ENCODE data around the gene MACF1. TPM values are rescaled to one million over a fixed set of nuclear protein-coding genes. Genes with fewer than 3 reads are reported as not detected.
"Not testable (repeated sequence)": the region's sequence is repeated elsewhere in the genome, so short reads cannot be mapped to it uniquely, and the experiment has no call there.

Gene MACF1
- total RNA-seq, 6 donors from 2014 or later = 359 to 1,160 (median 531) TPM

- no peak for ATAC-seq (ENCODE audit: low FRiP score in 2 of 2)
- H3K36me3 ChIP-seq = no peaks in the 10 kb centered on the region
- H3K4me1 ChIP-seq = peaks cover 2 to 21% (median 11%) of the 10 kb centered on the region in 4 donors
- H3K27me3 ChIP-seq = peaks cover 0 to 13% (median 6%) of the 10 kb centered on the region in 4 donors
- no peak for TF ChIP-seq POLR2A (IDR thresholded peaks at IDR 0.05)
- TF ChIP-seq POLR2AphosphoS5 (IDR thresholded peaks at IDR 0.05) = no peak
- TF ChIP-seq EP300 (IDR thresholded peaks at IDR 0.05) = no peak
- no peak for TF ChIP-seq CTCF (IDR thresholded peaks at IDR 0.05)
- H3K9me3 ChIP-seq = no peaks in the 10 kb centered on the region
- H3K27ac ChIP-seq = no peak overlapping the region
- H3K4me3 ChIP-seq = no peak overlapping the region
- no peak for DNase-seq
- WGBS, 2 donors = 85 to 86% methylated on average over 8 to 12 of the region's 14 CpGs
Observed at GRCh38 chr1:39494671-39495410, 290.3 kb downstream of the MACF1 start.

GRCh38 chr1:39496520-39496919, 292.0 kb downstream of the MACF1 start:
- H3K27ac ChIP-seq; H3K4me1 ChIP-seq; ATAC-seq (ENCODE audit: low FRiP score in 2 of 2); DNase-seq; H3K9me3 ChIP-seq; H3K36me3 ChIP-seq; H3K4me3 ChIP-seq: not testable (repeated sequence)
- WGBS, 2 donors = 96 to 97% methylated on average over 5 of the region's 5 CpGs
- peaks cover 0 to 12% (median 4%) of the 10 kb centered on the region in 4 donors for H3K27me3 ChIP-seq

- TF ChIP-seq CTCF (IDR thresholded peaks at IDR 0.05) (no peak), EP300 (IDR thresholded peaks at IDR 0.05) (no peak), POLR2AphosphoS5 (IDR thresholded peaks at IDR 0.05) (no peak), POLR2A (IDR thresholded peaks at IDR 0.05) (no peak)
- Histone ChIP-seq H3K27ac (no peak overlapping the region), H3K36me3 (no peaks in the 10 kb centered on the region), H3K27me3 (peaks cover 0 to 5% (median 2%) of the 10 kb centered on the region in 4 donors), H3K9me3 (no peaks in the 10 kb centered on the region), H3K4me3 (no peak overlapping the region), H3K4me1 (peaks cover 0 to 7% (median 0%) of the 10 kb centered on the region in 4 donors)
- WGBS, 2 donors = 67 to 100% methylated on average over 2 to 4 of the region's 5 CpGs
- ATAC-seq (ENCODE audit: low FRiP score in 2 of 2) = no peak
- peak in 1 of 2 donors; percentile 28 for DNase-seq
Observed at GRCh38 chr1:39497585-39497984, 293.1 kb downstream of the MACF1 start.

GRCh38 chr1:39498096-39498710, 293.7 kb downstream of the MACF1 start:
- peak in 1 of 2 donors; percentile 41 for DNase-seq
- not testable (repeated sequence) for H3K4me3 ChIP-seq; H3K4me1 ChIP-seq; H3K36me3 ChIP-seq; ATAC-seq (ENCODE audit: low FRiP score in 2 of 2); H3K9me3 ChIP-seq; H3K27me3 ChIP-seq; H3K27ac ChIP-seq
- 89 to 98% methylated on average over 4 to 7 of the region's 9 CpGs for WGBS, 2 donors

- ATAC-seq (ENCODE audit: low FRiP score in 2 of 2); H3K9me3 ChIP-seq; H3K4me1 ChIP-seq; H3K4me3 ChIP-seq; H3K27me3 ChIP-seq; H3K36me3 ChIP-seq; H3K27ac ChIP-seq: not testable (repeated sequence)
- DNase-seq = peak in 1 of 2 donors; percentile 76
- WGBS, 2 donors = 97% methylated on average over 9 of the region's 15 CpGs; no CpG with 5 or more reads in 1 of the 2 donors
Observed at GRCh38 chr1:39498821-39499220, 294.3 kb downstream of the MACF1 start.

- no peaks in the 10 kb centered on the region for H3K36me3 ChIP-seq
- no peak for DNase-seq
- WGBS, 2 donors = 63 to 74% methylated on average over 3 to 5 of the region's 5 CpGs
- TF ChIP-seq POLR2A (IDR thresholded peaks at IDR 0.05) (no peak), CTCF (IDR thresholded peaks at IDR 0.05) (no peak), POLR2AphosphoS5 (IDR thresholded peaks at IDR 0.05) (peak; percentile 31 to 66)
- no peak overlapping the region for H3K27ac ChIP-seq
- no peak overlapping the region for H3K4me3 ChIP-seq
- ATAC-seq (ENCODE audit: low FRiP score in 2 of 2) = no peak
- H3K9me3 ChIP-seq = no peaks in the 10 kb centered on the region
- no peaks in the 10 kb centered on the region for H3K27me3 ChIP-seq
- peaks cover 0 to 7% (median 0%) of the 10 kb centered on the region in 4 donors for H3K4me1 ChIP-seq
Observed at GRCh38 chr1:39499668-39500067, 295.2 kb downstream of the MACF1 start.
